Neural cell (in vitro differentiated cells): ENCODE results near the gene KDM1A. TPM values are rescaled to one million over a fixed set of nuclear protein-coding genes. Genes with fewer than 3 reads are reported as not detected.

Source experiments
- H2AFZ ChIP-seq: fragments of 200-600, 300-800 bp; sonication (generic), shearing (Covaris generic); 2 replicates; pipeline ENCODE4 v1.6.0; 2014; ENCODE audit warnings: low read depth, mild to moderate bottlenecking, antibody characterized with exemption, low read length, moderate library complexity
- H3F3A ChIP-seq: fragments of 200-600 bp; shearing (Covaris generic); 2 replicates; pipeline ENCODE4 v1.6.1; 2016; ENCODE audit warnings: mild to moderate bottlenecking, moderate library complexity, mixed read lengths, antibody characterized with exemption, low read length; ENCODE audit not compliant: insufficient read depth, poor library complexity, severe bottlenecking
- H3K27ac ChIP-seq: fragments of 200-600, 300-800 bp; sonication (generic), shearing (Covaris generic); 2 replicates; pipeline ENCODE4 v1.5.1; 2014; ENCODE audit warnings: mild to moderate bottlenecking, low read length, moderate library complexity
- H3K27me3 ChIP-seq: fragments of 300-800, 200-600 bp; sonication (generic), shearing (Covaris generic); 2 replicates; pipeline ENCODE4 v1.6.0; 2014; ENCODE audit warnings: mild to moderate bottlenecking, low read depth, low read length, moderate library complexity; ENCODE audit not compliant: insufficient read depth
- H3K36me3 ChIP-seq: fragments of 300-800, 200-600 bp; sonication (generic), shearing (Covaris generic); 2 replicates; pipeline ENCODE4 v1.5.1; 2014; ENCODE audit warnings: mild to moderate bottlenecking, antibody characterized with exemption, low read length, moderate library complexity; ENCODE audit not compliant: insufficient read depth
- H3K4me2 ChIP-seq: fragments of 300-800, 200-600 bp; sonication (generic), shearing (Covaris generic); 2 replicates; pipeline ENCODE4 v1.6.0; 2014; ENCODE audit warnings: mild to moderate bottlenecking, low read length
- H3K4me3 ChIP-seq: fragments of 300-800, 200-600 bp; sonication (generic), shearing (Covaris generic); 2 replicates; pipeline ENCODE4 v1.5.1; 2014; ENCODE audit warnings: mild to moderate bottlenecking, low read length, moderate library complexity
- H3K79me2 ChIP-seq: fragments of 200-600 bp; shearing (Covaris generic); replicated peaks from 2 replicates; pipeline ENCODE4 v1.6.0; 2014; ENCODE audit warnings: mild to moderate bottlenecking, low read length, moderate library complexity; ENCODE audit not compliant: insufficient read depth
- H3K9ac ChIP-seq: fragments of 300-800, 200-600 bp; sonication (generic), shearing (Covaris generic); 2 replicates; pipeline ENCODE4 v1.6.1; 2016; ENCODE audit warnings: mild to moderate bottlenecking, low read length, mixed read lengths
- H3K9me2 ChIP-seq: fragments of 200-600 bp; shearing (Covaris generic); 2 replicates; pipeline ENCODE4 v1.6.1; 2016; ENCODE audit warnings: mild to moderate bottlenecking, low read length, mixed read lengths; ENCODE audit not compliant: insufficient read depth
- H3K9me3 ChIP-seq: fragments of 200-600, 300-800 bp; sonication (generic), shearing (Covaris generic); 2 replicates; pipeline ENCODE4 v1.6.1; 2016; ENCODE audit warnings: mild to moderate bottlenecking, mixed run types, low read length, moderate library complexity, mixed read lengths
- H4K20me1 ChIP-seq: fragments of 200-600 bp; shearing (Covaris generic); 2 replicates; pipeline ENCODE4 v1.6.1; 2016; ENCODE audit warnings: mild to moderate bottlenecking, mixed run types; ENCODE audit not compliant: insufficient read depth
- EZH2 ChIP-seq: fragments of 200-600, 300-800 bp; shearing (Covaris generic), sonication (generic); IDR thresholded peaks from 2 replicates; pipeline ENCODE4 v1.6.1; 2014; ENCODE audit warnings: antibody characterized with exemption, low read length, borderline replicate concordance, mild to moderate bottlenecking; ENCODE audit not compliant: insufficient read depth, poor library complexity, severe bottlenecking
- MXI1 ChIP-seq: fragments of 450-650 bp; conservative IDR thresholded peaks from 2 replicates; pipeline ENCODE4 v1.6.1; 2014; ENCODE audit warnings: antibody characterized with exemption, mild to moderate bottlenecking; ENCODE audit not compliant: poor library complexity, severe bottlenecking
- POLR2AphosphoS5 ChIP-seq: IDR thresholded peaks from 2 replicates; pipeline ENCODE4 v1.6.1; 2012
- RAD21 ChIP-seq: fragments of 450-650 bp; conservative IDR thresholded peaks from 2 replicates; pipeline ENCODE4 v1.6.1; 2014; ENCODE audit warnings: antibody characterized with exemption, mild to moderate bottlenecking, moderate library complexity
- SMC3 ChIP-seq: fragments of 450-650 bp; conservative IDR thresholded peaks from 2 replicates; pipeline ENCODE4 v1.6.1; 2014; ENCODE audit warnings: antibody characterized with exemption, mild to moderate bottlenecking, moderate library complexity; ENCODE audit not compliant: poor library complexity
- TAF1 ChIP-seq: IDR thresholded peaks from 2 replicates; pipeline ENCODE4 v1.6.1; 2012; ENCODE audit warnings: low read depth
- polyA plus RNA-seq: library from polyadenylated mRNA; depleted of rRNA; stranded (reverse); fragments of >200 nt; gene quantifications from 2 replicates; pipeline ENCODE4 v1.2.3, GENCODE V29; 2014
- small RNA-seq, 3 experiments: library from RNA; depleted of rRNA; stranded (forward); fragments of <200 nt; gene quantifications; one replicate each; pipeline ENCODE3, GENCODE V24; 2012
- TF ChIP-seq, protein P1 (sequence below): fragments of 450-650 bp; IDR thresholded peaks from 2 replicates; pipeline ENCODE4 v1.5.1; 2014; ENCODE audit warnings: antibody characterized with exemption, mild to moderate bottlenecking, moderate library complexity; ENCODE audit not compliant: poor library complexity, severe bottlenecking
- TF ChIP-seq, protein P2 (sequence below): IDR thresholded peaks from 2 replicates; pipeline ENCODE4 v1.6.1; 2012; ENCODE audit warnings: borderline replicate concordance

The KDM1A gene
- polyA plus RNA-seq, 1 donor from 2014 or later = 276 TPM

DNA sequence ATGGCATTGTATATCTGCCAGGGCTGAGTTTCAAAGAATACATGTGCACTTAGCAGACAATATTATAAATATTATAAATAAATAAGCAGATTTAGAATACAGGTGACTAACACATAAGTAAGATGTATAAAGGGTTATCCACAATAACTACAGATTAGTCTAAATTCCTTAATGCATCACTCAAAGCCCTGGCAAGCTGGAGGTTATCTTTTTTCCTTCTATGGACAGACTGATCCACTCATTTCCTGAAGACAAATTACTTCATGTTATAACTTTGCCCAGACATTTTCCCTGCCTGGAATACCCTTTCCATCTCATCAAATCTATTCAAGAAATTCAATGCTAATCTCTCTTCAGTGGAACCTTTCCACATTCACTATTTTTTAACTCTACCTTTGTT lies 110.6 kb downstream of the KDM1A start:
- Histone ChIP-seq H3K4me2 (no peak overlapping the region), H3K79me2 (peaks cover 10% of the 10 kb centered on the region), H2AFZ (no peak overlapping the region), H3K27me3 (no peaks in the 10 kb centered on the region), H3K4me3 (no peak overlapping the region), H3K36me3 (no peaks in the 10 kb centered on the region), H3K9me3 (no peaks in the 10 kb centered on the region), H4K20me1 (no peaks in the 10 kb centered on the region), H3K9me2 (no peaks in the 10 kb centered on the region), H3K27ac (no peak overlapping the region), H3F3A (no peaks in the 10 kb centered on the region), H3K9ac (no peak overlapping the region)
- TF ChIP-seq EZH2 (no peak), MXI1 (no peak), SMC3 (no peak), POLR2AphosphoS5 (no peak), RAD21 (no peak), TAF1 (no peak)
- TF ChIP-seq, protein P1, sequence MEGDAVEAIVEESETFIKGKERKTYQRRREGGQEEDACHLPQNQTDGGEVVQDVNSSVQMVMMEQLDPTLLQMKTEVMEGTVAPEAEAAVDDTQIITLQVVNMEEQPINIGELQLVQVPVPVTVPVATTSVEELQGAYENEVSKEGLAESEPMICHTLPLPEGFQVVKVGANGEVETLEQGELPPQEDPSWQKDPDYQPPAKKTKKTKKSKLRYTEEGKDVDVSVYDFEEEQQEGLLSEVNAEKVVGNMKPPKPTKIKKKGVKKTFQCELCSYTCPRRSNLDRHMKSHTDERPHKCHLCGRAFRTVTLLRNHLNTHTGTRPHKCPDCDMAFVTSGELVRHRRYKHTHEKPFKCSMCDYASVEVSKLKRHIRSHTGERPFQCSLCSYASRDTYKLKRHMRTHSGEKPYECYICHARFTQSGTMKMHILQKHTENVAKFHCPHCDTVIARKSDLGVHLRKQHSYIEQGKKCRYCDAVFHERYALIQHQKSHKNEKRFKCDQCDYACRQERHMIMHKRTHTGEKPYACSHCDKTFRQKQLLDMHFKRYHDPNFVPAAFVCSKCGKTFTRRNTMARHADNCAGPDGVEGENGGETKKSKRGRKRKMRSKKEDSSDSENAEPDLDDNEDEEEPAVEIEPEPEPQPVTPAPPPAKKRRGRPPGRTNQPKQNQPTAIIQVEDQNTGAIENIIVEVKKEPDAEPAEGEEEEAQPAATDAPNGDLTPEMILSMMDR = no peak
- TF ChIP-seq, protein P2, sequence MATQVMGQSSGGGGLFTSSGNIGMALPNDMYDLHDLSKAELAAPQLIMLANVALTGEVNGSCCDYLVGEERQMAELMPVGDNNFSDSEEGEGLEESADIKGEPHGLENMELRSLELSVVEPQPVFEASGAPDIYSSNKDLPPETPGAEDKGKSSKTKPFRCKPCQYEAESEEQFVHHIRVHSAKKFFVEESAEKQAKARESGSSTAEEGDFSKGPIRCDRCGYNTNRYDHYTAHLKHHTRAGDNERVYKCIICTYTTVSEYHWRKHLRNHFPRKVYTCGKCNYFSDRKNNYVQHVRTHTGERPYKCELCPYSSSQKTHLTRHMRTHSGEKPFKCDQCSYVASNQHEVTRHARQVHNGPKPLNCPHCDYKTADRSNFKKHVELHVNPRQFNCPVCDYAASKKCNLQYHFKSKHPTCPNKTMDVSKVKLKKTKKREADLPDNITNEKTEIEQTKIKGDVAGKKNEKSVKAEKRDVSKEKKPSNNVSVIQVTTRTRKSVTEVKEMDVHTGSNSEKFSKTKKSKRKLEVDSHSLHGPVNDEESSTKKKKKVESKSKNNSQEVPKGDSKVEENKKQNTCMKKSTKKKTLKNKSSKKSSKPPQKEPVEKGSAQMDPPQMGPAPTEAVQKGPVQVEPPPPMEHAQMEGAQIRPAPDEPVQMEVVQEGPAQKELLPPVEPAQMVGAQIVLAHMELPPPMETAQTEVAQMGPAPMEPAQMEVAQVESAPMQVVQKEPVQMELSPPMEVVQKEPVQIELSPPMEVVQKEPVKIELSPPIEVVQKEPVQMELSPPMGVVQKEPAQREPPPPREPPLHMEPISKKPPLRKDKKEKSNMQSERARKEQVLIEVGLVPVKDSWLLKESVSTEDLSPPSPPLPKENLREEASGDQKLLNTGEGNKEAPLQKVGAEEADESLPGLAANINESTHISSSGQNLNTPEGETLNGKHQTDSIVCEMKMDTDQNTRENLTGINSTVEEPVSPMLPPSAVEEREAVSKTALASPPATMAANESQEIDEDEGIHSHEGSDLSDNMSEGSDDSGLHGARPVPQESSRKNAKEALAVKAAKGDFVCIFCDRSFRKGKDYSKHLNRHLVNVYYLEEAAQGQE = no peak

DNA sequence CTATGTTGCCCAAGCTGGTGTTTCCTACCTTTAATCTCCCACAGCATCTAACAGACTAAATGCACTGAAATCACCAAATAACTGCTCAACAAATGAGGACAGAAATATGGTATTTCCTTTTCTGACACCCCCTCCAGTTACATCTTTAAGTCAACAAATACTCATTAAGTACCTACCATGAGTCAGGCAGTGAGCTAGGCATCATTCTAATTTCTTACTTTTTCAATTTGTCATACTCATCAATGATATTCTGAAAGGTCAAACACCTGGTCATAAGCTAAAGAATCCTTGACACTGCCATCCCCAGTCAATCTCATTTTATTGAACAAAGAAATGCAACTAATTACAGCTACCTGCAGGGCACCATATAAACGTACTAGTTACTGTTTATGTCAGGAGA lies 112.8 kb downstream of the KDM1A start:
- Histone ChIP-seq H3K27me3 (no peaks in the 10 kb centered on the region), H3F3A (no peaks in the 10 kb centered on the region), H3K27ac (no peak overlapping the region), H3K4me3 (no peak overlapping the region), H3K36me3 (no peaks in the 10 kb centered on the region), H3K79me2 (peaks cover 10% of the 10 kb centered on the region), H3K4me2 (no peak overlapping the region), H4K20me1 (no peaks in the 10 kb centered on the region), H2AFZ (no peak overlapping the region), H3K9ac (no peak overlapping the region), H3K9me3 (no peaks in the 10 kb centered on the region), H3K9me2 (no peaks in the 10 kb centered on the region)
- TF ChIP-seq, protein P1 = no peak
- TF ChIP-seq, protein P2 = no peak

Small RNA genes within 50 kb of the gene (small RNA-seq; reads per million reads assigned to genes)
- gene MIR3115 (3.3 to 11.6 (median 10.5) reads per million in 3 experiments), gene MIR4419A (0 reads per million in 3 experiments)

Other genes starting within 250 kb of the KDM1A start
- not detected in 2 replicates for gene LACTBL1, start 46.6 kb upstream of the KDM1A start, polyA plus RNA-seq
- not detected in 2 replicates for gene TEX46, start 3.6 kb upstream of the KDM1A start, polyA plus RNA-seq
- 2.3 and 3.4 TPM in 2 replicates for gene LUZP1, start 149.4 kb downstream of the KDM1A start, polyA plus RNA-seq
- gene HTR1D, start 198.0 kb downstream of the KDM1A start, polyA plus RNA-seq = not detected in 2 replicates